Stimulated activated naive B cell treated with anti-CD40 and anti-IgM and Interleukin-4, amounts not matched to agents 10 μg/mL and 1 μg/mL and 100 μg/mL, for 72 hours (primary cell): ENCODE measurements around the gene CADPS.

Source experiments
- ATAC-seq, 2 donors: fragments of 150-1000 bp; cut with Tn5 transposase; replicated peaks; 2 replicates each; pipeline ENCODE4 v1.10.0; 2021; ENCODE audit warnings: moderate library complexity in 1 of 2
- DNase-seq: peaks from one replicate; pipeline ENCODE4 v3.0.0; 2021
- H3K27ac Mint-ChIP-seq: one replicate; pipeline ENCODE4 v1.8.0; 2022; ENCODE audit warnings: mild to moderate bottlenecking, mixed read lengths
- H3K27me3 Mint-ChIP-seq, 2 donors: one replicate each; pipeline ENCODE4 v1.8.0; 2022; ENCODE audit warnings: mixed read lengths in 2 of 2
- H3K36me3 Mint-ChIP-seq, 2 donors: one replicate each; pipeline ENCODE4 v1.8.0; 2022; ENCODE audit warnings: mixed read lengths in 2 of 2, mild to moderate bottlenecking in 1 of 2
- H3K4me1 Mint-ChIP-seq, 2 donors: one replicate each; pipeline ENCODE4 v1.8.0; 2022; ENCODE audit warnings: mixed read lengths in 2 of 2, mild to moderate bottlenecking in 1 of 2
- H3K4me3 Mint-ChIP-seq, 2 donors: one replicate each; pipeline ENCODE4 v1.8.0; 2022; ENCODE audit warnings: mild to moderate bottlenecking in 2 of 2, mixed read lengths in 2 of 2, moderate library complexity in 1 of 2
- H3K9me3 Mint-ChIP-seq, 2 donors: one replicate each; pipeline ENCODE4 v1.8.0; 2022; ENCODE audit warnings: mixed read lengths in 2 of 2, mild to moderate bottlenecking in 1 of 2

The CADPS gene

DNA sequence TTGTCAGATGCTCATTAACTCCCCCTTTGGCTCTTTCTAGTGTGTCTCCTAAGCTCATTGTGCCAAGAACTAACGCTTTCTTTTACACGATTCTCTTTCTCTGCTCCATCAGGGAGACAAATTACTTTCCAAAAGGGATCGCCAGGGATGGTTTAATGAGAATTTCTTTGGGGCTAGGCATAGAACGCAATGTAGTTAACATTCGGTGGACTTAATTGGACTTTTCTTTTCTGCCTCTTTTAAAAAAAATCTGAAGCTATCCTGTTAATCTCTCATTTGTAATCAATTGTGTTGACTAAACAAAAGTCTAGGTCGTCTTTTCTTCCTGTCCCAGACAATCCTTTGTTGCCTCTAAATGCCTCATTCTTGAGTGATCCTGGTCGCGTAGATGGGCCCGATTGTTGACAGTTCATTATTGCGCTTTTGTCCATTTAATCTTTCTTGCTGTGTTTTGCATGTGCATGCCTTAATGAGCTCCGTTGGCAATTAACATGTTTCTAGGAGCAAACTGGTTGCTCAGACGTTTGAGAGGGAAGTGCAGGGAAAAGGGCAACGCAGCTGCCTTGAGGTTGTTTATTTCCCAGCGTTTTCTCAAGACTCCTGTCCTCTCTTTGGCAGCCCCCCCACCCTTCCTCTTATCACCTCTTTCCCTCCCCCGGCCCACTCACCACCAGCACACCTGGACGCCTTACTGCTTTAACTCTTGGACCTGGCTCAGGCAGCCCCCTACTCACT is 509.7 kb downstream of the CADPS start:
- no peak overlapping the region for H3K4me3 Mint-ChIP-seq

DNA sequence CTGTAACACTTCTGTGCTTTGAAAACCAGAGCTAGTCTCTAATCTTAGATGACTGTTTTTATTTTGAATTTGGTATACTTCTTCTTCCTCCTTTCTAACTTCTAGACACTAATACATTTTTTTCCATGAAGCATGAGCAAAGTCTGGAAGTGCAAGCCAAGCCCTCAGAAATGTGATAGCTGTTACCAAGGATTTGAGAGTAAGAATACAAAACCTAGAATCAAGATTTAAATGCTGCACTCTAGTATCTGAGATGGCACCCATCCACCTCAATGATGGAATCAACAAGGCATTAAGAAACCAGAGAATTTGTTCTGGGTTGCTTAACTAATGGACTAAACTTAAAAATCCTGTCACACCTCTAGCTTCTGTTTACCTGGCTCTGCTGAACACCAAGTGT is 511.0 kb downstream of the CADPS start:
- peaks cover 0 to 2% of the 10 kb centered on the region in 2 donors for H3K9me3 Mint-ChIP-seq
- no peak for ATAC-seq
- peaks cover 33 to 52% of the 10 kb centered on the region in 2 donors for H3K27me3 Mint-ChIP-seq

More for the DNA sequence above, 509.7 kb downstream of the CADPS start:
- H3K4me1 Mint-ChIP-seq, result peaks cover 0 to 4% of the 10 kb centered on the region in 2 donors
- DNase-seq (no peak), ATAC-seq (no peak)
- no peak overlapping the region for H3K27ac Mint-ChIP-seq
- peaks cover 47 to 65% of the 10 kb centered on the region in 2 donors for H3K27me3 Mint-ChIP-seq
- no peaks in the 10 kb centered on the region for H3K36me3 Mint-ChIP-seq
- peaks cover 0 to 4% of the 10 kb centered on the region in 2 donors for H3K9me3 Mint-ChIP-seq

GRCh38 chr3:62363275-62363674 is 511.9 kb downstream of the CADPS start:
- Mint-ChIP-seq H3K4me1 (no peaks in the 10 kb centered on the region), H3K27me3 (peaks cover 27 to 42% of the 10 kb centered on the region in 2 donors), H3K4me3 (no peak overlapping the region), H3K9me3 (peaks cover 0 to 2% of the 10 kb centered on the region in 2 donors), H3K27ac (no peak overlapping the region), H3K36me3 (no peaks in the 10 kb centered on the region)
- DNase-seq (no peak), ATAC-seq (no peak)

More for the DNA sequence above, 511.0 kb downstream of the CADPS start:
- peaks cover 0 to 4% of the 10 kb centered on the region in 2 donors for H3K4me1 Mint-ChIP-seq
- DNase-seq, result no peak
- H3K36me3 Mint-ChIP-seq, result no peaks in the 10 kb centered on the region
- H3K27ac Mint-ChIP-seq, result no peak overlapping the region
- H3K4me3 Mint-ChIP-seq, result no peak overlapping the region

DNA sequence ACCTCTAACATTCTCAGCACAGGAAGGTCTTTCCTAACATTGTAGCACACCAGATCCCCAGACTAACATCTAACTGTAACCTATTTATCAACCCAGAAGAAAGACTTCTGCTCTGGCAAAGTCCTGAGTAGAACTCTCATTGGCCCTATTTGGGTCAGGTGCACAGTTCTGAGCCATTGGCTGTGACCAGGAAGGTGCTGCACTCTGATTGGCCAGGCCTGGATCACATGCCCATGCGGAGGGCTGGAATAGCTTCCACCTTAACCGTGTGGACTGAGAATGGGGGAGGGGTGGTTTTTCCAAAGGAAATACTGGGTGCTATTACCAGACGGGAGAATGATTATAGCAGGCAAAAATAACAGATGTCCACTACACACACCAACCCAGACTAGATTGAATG is 513.4 kb downstream of the CADPS start:
- H3K36me3 Mint-ChIP-seq, result no peaks in the 10 kb centered on the region
- DNase-seq (no peak), ATAC-seq (no peak)
- H3K27me3 Mint-ChIP-seq, result peaks cover 14 to 29% of the 10 kb centered on the region in 2 donors
- H3K9me3 Mint-ChIP-seq, result peaks cover 0 to 2% of the 10 kb centered on the region in 2 donors
- H3K4me3 Mint-ChIP-seq, result no peak overlapping the region
- no peaks in the 10 kb centered on the region for H3K4me1 Mint-ChIP-seq
- H3K27ac Mint-ChIP-seq, result no peak overlapping the region

DNA sequence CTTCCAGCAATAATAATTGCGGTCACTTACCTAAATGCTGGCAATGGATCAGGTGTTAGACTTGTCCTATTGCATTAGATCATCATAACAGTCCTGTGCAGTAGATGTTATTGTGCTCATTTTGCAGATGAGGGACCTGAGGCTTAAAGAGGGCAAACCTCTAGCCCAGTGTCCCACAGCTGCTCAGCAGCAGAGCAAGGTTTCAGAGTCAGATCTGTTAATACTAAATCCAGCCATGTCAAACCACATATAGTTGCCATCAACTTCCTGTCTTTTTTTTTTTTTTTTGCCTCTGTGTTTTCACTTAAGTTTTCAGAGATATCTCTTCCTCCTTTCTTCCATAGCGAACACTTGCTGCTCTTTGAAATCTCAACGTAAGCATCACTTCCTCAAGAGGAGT is 514.0 kb downstream of the CADPS start:
- no peaks in the 10 kb centered on the region for H3K36me3 Mint-ChIP-seq
- H3K9me3 Mint-ChIP-seq, result peaks cover 0 to 2% of the 10 kb centered on the region in 2 donors
- peaks cover 12 to 24% of the 10 kb centered on the region in 2 donors for H3K27me3 Mint-ChIP-seq
- H3K27ac Mint-ChIP-seq, result no peak overlapping the region
- H3K4me1 Mint-ChIP-seq, result no peaks in the 10 kb centered on the region
- no peak overlapping the region for H3K4me3 Mint-ChIP-seq
- ATAC-seq, result no peak
- DNase-seq, result no peak

DNA sequence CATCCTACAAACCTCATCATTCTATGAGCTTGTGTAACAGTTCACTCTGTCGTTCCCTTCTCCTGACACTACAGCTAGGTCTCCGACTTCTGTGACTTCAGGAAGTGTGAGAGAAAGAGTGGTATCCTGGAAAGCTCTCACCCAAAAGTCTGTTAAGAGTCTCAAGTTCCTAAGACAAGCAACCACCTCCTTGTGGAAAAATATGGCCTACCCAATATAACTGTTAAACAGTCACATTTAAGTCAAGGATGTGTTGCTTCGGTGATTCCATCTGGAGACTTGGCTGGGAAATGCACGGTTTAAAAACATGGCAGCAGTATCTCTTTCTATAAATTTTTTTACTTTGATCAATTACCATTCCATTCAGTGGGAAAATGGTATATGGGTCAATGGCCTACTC is 515.7 kb downstream of the CADPS start:
- ATAC-seq (no peak), DNase-seq (no peak)
- no peaks in the 10 kb centered on the region for H3K36me3 Mint-ChIP-seq
- no peaks in the 10 kb centered on the region for H3K4me1 Mint-ChIP-seq
- peaks cover 0 to 7% of the 10 kb centered on the region in 2 donors for H3K27me3 Mint-ChIP-seq
- no peak overlapping the region for H3K4me3 Mint-ChIP-seq
- H3K9me3 Mint-ChIP-seq, result peaks cover 0 to 2% of the 10 kb centered on the region in 2 donors
- no peak overlapping the region for H3K27ac Mint-ChIP-seq

DNA sequence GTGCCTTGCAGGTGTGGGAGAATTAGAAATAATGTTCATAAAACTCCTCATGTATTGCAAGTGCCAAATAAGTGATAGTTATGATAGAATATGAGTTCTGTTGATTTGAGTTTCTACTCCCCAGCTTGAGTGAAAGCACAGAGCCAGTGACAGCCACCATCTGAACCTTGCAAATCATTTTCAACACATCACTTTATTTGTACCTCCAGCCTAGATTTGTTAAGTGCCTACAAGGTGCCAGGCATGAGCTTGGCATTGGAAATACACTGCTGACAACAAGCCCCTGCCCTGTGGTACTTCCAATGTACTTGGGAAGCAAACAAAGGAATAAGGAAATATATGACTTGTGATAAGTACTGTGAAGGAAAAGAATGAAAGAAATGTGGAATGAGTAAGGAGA is 518.9 kb downstream of the CADPS start:
- Mint-ChIP-seq H3K27ac (no peak overlapping the region), H3K4me1 (no peaks in the 10 kb centered on the region), H3K36me3 (no peaks in the 10 kb centered on the region), H3K9me3 (no peaks in the 10 kb centered on the region), H3K27me3 (no peaks in the 10 kb centered on the region), H3K4me3 (no peak overlapping the region)
- ATAC-seq (no peak), DNase-seq (no peak)

DNA sequence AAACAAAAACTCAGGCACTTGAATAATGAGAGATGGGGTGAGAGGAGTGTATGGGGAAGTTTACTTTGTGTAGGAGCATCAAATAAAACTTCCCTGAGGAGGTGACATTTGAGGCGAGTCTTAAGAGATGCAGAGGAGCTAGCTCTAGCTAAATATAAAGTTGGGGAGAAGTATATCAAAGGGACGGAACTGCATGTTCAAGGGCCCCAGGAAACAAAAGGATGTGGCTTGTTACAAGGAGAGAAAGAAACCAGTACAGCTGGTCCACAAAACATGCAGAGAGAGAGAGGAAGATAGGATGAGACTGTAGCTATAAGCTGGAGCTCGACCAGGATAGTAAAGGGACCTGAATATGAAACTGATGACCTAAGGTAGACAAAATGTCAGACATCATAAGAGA is 519.5 kb downstream of the CADPS start:
- Mint-ChIP-seq H3K27me3 (no peaks in the 10 kb centered on the region), H3K9me3 (no peaks in the 10 kb centered on the region), H3K27ac (no peak overlapping the region), H3K36me3 (no peaks in the 10 kb centered on the region), H3K4me1 (no peaks in the 10 kb centered on the region), H3K4me3 (no peak overlapping the region)
- no peak for ATAC-seq
- DNase-seq, result no peak
